HS-5 (cell line): ENCODE measurements around the gene MAP3K1.

ENCODE experiments used
- DNase-seq: peaks from one replicate; pipeline ENCODE4 v3.0.0-alpha.2; 2012; ENCODE audit warnings: low read depth

The MAP3K1 gene

DNA sequence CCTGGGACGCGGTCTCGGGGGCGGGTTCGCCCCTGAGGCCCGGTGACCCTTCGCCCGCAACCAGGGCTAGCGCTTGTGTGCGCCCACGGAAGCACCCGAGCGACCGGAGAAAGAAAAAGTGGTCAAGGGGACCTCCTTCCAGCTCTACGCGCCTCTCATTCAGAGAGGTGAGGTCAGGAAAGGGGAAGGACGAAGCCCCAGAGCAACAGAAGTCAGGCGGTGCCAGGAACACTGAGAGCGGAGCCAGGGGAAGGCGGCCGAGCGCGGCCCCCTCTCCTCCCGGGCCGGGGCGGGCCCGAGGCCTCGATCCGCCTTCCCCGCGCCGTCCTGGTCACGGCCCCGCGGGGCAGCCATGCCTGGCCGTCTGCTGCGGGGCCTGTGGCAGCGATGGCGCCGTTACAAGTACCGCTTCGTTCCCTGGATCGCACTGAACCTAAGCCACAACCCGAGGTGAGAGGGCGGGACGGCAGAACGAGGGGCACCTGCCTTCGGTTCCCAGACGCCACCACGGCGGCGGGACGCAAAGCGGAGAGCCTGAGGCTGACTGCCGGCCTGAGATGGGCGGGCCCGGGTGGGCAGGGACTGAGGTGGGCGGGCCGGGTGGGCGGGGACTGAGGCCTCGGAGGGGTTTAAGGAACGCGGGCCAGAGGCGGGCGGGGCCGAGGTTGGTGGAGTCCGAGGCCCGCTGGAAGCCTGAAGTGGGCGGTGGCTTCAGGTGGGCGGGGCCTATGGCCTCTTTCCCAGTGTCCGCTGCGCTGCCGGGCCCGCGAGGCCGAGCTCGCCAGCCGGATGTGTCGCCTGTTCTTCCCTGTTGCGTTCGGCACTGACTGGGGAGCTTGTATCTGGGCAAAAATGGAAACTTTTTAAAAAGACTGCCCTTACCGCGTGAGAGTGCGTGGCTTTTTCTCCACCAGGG, 94.2 kb downstream of the MAP3K1 start, which contains the start of gene SETD9:
TSS of gene SETD9 (plus strand) at position 303 of the 916 bp plus-strand sequence. CDS start at position 353, 50 bp downstream.
- peak; percentile 80 for DNase-seq

GRCh38 chr5:56910210-56910965, 95.0 kb downstream of the MAP3K1 start:
- peak; percentile 9 for DNase-seq

- no peak for DNase-seq
Observed at GRCh38 chr5:56913766-56914165, 98.4 kb downstream of the MAP3K1 start.

DNA sequence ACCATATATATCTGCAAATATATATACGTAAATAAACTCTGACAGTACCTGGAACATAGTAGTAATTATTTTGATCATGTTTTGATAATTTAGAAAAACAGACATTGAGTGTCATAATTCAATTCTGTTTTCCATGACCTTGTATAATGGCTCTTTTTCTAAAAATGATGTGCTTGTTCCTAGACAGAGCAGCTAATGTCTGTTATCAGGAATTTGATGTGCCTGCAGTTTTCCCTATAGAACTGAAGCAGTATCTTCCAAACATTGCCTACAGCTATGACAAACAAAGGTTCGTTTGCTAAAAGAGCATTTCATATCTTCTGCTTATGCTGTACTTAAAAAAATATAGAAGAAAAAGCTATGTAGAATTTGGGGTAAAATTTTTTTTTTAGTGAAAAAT, 99.3 kb downstream of the MAP3K1 start:
- no peak for DNase-seq

- no peak for DNase-seq
Observed at GRCh38 chr5:56917534-56917933, 102.2 kb downstream of the MAP3K1 start.

GRCh38 chr5:56918054-56918453, 102.7 kb downstream of the MAP3K1 start:
- DNase-seq, result no peak

GRCh38 chr5:56919942-56920662, 104.8 kb downstream of the MAP3K1 start:
- no peak for DNase-seq

DNA sequence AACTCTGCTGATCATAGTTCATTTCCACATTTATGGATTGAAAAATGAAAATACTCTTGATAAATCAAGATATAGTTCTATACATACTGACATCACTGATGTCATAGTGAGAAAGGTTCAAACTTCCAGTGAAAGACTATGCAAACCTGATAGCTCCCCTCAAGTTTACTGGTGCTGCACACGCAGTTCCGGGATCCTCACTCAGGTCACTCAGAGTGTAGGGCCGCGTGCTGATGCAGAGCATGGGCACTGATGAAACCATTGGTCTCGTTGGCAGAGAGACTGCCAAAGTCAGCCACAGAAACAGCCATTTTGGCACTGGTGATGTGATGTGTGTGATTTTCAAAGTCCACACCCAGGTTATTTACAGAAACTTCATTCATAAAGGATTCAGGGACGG, 107.6 kb downstream of the MAP3K1 start:
- no peak for DNase-seq

- DNase-seq, result no peak
Observed at GRCh38 chr5:56934325-56934724, 119.0 kb downstream of the MAP3K1 start.

DNA sequence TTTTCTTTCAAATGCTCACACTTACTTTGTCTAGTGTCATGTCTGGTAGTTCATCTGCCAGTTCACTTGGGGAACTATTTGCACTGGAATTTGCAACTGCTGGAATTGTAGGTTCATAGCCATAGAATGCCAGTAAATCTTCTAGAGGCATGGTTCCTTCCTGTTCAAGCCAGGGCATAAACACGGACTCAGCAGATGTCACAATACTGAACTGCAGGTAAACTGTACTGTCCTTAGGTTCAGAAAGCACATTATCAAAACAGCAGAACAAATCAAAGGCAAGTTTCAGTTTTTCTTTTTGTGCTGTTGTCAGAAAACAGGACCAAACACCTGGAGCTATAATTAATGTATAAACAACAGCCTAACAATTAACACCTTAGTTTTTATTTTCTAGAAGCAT, 123.5 kb downstream of the MAP3K1 start:
- DNase-seq, result no peak

GRCh38 chr5:56941981-56942380, 126.6 kb downstream of the MAP3K1 start:
- no peak for DNase-seq
